Nephron (organoid): ENCODE data around the gene CRY1.

Experiments used
- H3K27ac Mint-ChIP-seq, 3 experiments: 2 replicates each; pipeline ENCODE4 v1.8.0; 2020; ENCODE audit warnings: mixed read lengths in 3 of 3, mild to moderate bottlenecking in 2 of 3, moderate library complexity in 1 of 3
- H3K27me3 Mint-ChIP-seq: 2 replicates; pipeline ENCODE4 v1.8.0; 2021; ENCODE audit warnings: low read depth, mild to moderate bottlenecking, moderate library complexity, mixed read lengths
- H3K36me3 Mint-ChIP-seq: 2 replicates; pipeline ENCODE4 v1.8.0; 2020; ENCODE audit warnings: low read depth, mixed read lengths
- H3K4me1 Mint-ChIP-seq: 2 replicates; pipeline ENCODE4 v1.8.0; 2020; ENCODE audit warnings: mixed read lengths
- H3K4me3 Mint-ChIP-seq, 3 experiments: 2 replicates each; pipeline ENCODE4 v1.8.0; 2020; ENCODE audit warnings: mild to moderate bottlenecking in 3 of 3, mixed read lengths in 3 of 3, moderate library complexity in 2 of 3
- H3K9me3 Mint-ChIP-seq: 2 replicates; pipeline ENCODE4 v1.8.0; 2020; ENCODE audit warnings: mixed read lengths
- TF ChIP-seq, protein P1 (sequence below), 3 experiments: fragments of 200-600 bp; sonication (generic); IDR thresholded peaks; one replicate each; pipeline ENCODE4 v1.5.0; 2021; ENCODE audit warnings: antibody characterized with exemption in 3 of 3; ENCODE audit not compliant: unreplicated experiment in 3 of 3

The CRY1 gene

DNA sequence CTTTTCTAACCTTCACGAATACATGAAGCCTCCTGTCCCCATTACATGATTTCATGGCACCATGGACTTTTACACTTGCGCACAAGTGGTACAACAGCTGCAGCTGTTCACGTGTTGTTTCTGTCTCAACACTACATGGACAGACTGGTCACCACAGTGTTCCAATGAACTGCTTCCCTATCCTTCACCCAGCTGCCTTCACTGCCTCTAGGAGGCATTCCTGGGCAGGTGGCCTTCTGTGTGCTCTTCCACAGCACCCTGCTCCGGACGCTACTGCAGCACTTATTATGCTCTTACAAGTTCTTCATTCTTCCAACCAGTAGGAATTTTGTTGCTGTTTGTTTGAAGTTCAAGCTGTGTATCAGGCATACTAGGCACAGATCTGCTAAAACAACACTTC, 107.9 kb downstream of the CRY1 start:
- H3K27me3 Mint-ChIP-seq = no peaks in the 10 kb centered on the region
- H3K4me1 Mint-ChIP-seq = peaks cover 41% of the 10 kb centered on the region
- TF ChIP-seq, protein P1, sequence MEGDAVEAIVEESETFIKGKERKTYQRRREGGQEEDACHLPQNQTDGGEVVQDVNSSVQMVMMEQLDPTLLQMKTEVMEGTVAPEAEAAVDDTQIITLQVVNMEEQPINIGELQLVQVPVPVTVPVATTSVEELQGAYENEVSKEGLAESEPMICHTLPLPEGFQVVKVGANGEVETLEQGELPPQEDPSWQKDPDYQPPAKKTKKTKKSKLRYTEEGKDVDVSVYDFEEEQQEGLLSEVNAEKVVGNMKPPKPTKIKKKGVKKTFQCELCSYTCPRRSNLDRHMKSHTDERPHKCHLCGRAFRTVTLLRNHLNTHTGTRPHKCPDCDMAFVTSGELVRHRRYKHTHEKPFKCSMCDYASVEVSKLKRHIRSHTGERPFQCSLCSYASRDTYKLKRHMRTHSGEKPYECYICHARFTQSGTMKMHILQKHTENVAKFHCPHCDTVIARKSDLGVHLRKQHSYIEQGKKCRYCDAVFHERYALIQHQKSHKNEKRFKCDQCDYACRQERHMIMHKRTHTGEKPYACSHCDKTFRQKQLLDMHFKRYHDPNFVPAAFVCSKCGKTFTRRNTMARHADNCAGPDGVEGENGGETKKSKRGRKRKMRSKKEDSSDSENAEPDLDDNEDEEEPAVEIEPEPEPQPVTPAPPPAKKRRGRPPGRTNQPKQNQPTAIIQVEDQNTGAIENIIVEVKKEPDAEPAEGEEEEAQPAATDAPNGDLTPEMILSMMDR (IDR thresholded peaks at IDR 0.05; ENCODE audit: unreplicated experiment in 3 of 3) = no peak
- peak overlapping the region; percentile 19 to 72 (median 70) for H3K27ac Mint-ChIP-seq
- no peaks in the 10 kb centered on the region for H3K9me3 Mint-ChIP-seq
- peaks cover 32% of the 10 kb centered on the region for H3K36me3 Mint-ChIP-seq
- peak overlapping the region; percentile 97 to 99 (median 97) for H3K4me3 Mint-ChIP-seq

DNA sequence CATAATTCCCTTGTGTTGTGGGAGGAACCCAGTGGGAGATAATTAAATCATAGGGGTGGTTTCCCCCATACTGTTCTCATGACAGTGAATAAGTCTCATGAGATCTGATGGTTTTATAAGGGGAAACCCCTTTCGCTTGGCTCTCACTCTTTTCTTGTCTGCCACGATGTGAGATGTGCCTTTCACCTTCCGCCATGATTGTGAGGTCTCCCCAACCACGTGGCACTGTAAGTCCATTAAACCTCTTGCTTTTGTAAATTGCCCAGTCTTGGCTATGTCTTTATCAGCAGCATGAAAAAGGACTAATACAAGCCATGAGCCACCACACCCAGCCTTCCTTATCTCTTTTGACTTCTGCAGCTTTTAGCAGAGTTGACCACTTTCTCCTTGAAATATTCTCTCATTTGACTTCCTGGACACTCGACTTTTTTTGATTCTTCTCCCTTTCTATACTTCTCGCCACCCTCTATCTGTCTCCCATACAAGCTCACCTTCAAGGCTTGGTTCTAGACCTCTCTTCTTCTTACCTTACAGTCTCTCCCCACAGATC, 108.7 kb downstream of the CRY1 start:
- H3K27ac Mint-ChIP-seq = peak overlapping the region in 2 of 3 experiments; percentile 70 to 72
- TF ChIP-seq, protein P1 (IDR thresholded peaks at IDR 0.05; ENCODE audit: unreplicated experiment in 3 of 3) = no peak
- peaks cover 32% of the 10 kb centered on the region for H3K36me3 Mint-ChIP-seq
- peaks cover 41% of the 10 kb centered on the region for H3K4me1 Mint-ChIP-seq
- peak overlapping the region; percentile 35 to 99 (median 46) for H3K4me3 Mint-ChIP-seq
- no peaks in the 10 kb centered on the region for H3K9me3 Mint-ChIP-seq
- no peaks in the 10 kb centered on the region for H3K27me3 Mint-ChIP-seq

DNA sequence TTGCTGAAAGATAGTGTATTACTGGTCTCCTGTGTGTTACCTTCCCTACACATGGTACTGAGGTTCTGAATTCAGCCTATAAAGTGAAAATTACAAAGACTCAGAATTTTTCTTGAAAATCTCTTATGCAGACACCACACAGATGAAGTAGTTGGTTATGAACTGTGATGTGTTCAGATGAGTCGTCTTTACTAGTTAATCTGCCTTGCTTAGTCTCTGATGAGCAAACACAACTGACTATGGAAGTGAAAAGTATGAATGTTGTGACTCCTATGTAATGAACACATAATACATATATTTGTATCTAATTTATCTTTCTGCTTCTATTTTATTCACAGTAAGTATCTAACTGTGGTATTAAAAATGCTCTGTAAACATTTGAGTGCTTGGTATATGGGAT, 111.1 kb downstream of the CRY1 start:
- Mint-ChIP-seq H3K9me3 (no peaks in the 10 kb centered on the region), H3K27ac (peak overlapping the region in 2 of 3 experiments; percentile 41 to 44), H3K4me1 (peaks cover 59% of the 10 kb centered on the region), H3K27me3 (no peaks in the 10 kb centered on the region), H3K36me3 (peaks cover 44% of the 10 kb centered on the region), H3K4me3 (peak overlapping the region in 1 of 3 experiments; percentile 35)
- TF ChIP-seq, protein P1 (IDR thresholded peaks at IDR 0.05; ENCODE audit: unreplicated experiment in 3 of 3) = no peak

DNA sequence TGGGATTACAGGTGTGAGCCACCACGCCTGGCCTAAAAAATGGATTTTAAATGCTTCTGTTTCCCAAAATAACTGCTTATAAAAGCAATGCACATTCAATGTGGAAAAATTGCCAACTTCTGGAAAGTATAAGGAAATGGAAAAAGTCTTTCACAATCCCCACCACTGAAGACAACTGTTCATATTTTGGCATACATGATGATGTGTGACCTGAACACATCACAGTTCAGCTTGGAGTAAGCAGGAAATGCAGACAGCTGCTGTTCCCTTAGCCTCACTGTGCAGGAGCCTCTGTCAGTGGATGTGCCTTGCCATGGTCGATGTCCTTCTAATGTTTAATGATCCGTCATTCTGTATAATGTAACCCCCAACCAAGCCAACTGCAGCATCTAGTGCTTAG, 111.6 kb downstream of the CRY1 start:
- Mint-ChIP-seq H3K27me3 (no peaks in the 10 kb centered on the region), H3K4me1 (peaks cover 60% of the 10 kb centered on the region), H3K4me3 (peak overlapping the region in 1 of 3 experiments; percentile 35), H3K36me3 (peaks cover 44% of the 10 kb centered on the region), H3K9me3 (no peaks in the 10 kb centered on the region), H3K27ac (peak overlapping the region in 2 of 3 experiments; percentile 41 to 44)
- TF ChIP-seq, protein P1 (IDR thresholded peaks at IDR 0.05; ENCODE audit: unreplicated experiment in 3 of 3) = no peak

DNA sequence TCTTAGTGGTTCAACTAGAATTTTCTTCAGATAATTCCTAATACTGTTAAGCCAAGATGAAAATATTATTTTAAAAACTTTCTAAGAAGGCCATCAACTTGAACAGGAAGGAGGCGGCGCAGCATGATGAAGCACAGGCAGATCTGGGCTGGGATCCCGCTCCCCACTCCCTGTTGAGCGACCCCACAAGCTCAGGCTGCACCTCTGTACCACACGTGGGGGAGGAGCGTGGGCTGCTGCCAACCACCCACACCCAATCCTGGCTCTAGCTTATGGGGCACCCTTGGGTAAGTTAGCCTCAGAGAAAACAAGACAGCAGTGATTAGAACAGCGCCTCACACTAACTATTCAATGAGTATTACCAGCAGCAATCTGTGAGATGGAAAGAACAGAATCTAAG, 112.4 kb downstream of the CRY1 start:
- H3K36me3 Mint-ChIP-seq = peaks cover 43% of the 10 kb centered on the region
- TF ChIP-seq, protein P1 (IDR thresholded peaks at IDR 0.05; ENCODE audit: unreplicated experiment in 3 of 3) = no peak

More for the DNA sequence above, 112.4 kb downstream of the CRY1 start:
- H3K27me3 Mint-ChIP-seq = no peaks in the 10 kb centered on the region
- peak overlapping the region in 2 of 3 experiments; percentile 48 to 76 for H3K27ac Mint-ChIP-seq
- no peaks in the 10 kb centered on the region for H3K9me3 Mint-ChIP-seq
- H3K4me3 Mint-ChIP-seq = no peak overlapping the region
- H3K4me1 Mint-ChIP-seq = peaks cover 61% of the 10 kb centered on the region
